Upper lobe of left lung (tissue), 6 donors: Measurements from ENCODE around the gene PTBP1. TPM values are rescaled to one million over a fixed set of nuclear protein-coding genes. Genes with fewer than 3 reads are reported as not detected.

Experiments used
- ATAC-seq, 2 donors: fragments of 200-7000 bp; cut with Tn5 transposase; one replicate each; pipeline ENCODE4 v1.9.1; 2022; ENCODE audit warnings: mild to moderate bottlenecking in 2 of 2, moderate library complexity in 2 of 2; ENCODE audit not compliant: low FRiP score in 2 of 2
- DNase-seq, 2 donors: peaks; one replicate each; pipeline ENCODE4 v3.0.0-alpha.2; 2019 to 2020
- H3K27ac ChIP-seq, 4 donors: fragments of 200-600 bp; sonication (generic); one replicate each; pipeline ENCODE4 v1.5.1; 2016 to 2019
- H3K27me3 ChIP-seq, 4 donors: fragments of 200-600 bp; sonication (generic); one replicate each; pipeline ENCODE4 v1.5.1; 2017 to 2019
- H3K36me3 ChIP-seq, 4 donors: fragments of 200-600 bp; sonication (generic); one replicate each; pipeline ENCODE4 v1.5.1; 2016 to 2019
- H3K4me1 ChIP-seq, 4 donors: fragments of 200-600 bp; sonication (generic); one replicate each; pipeline ENCODE4 v1.5.1; 2018 to 2019
- H3K4me3 ChIP-seq, 4 donors: fragments of 200-600 bp; sonication (generic); one replicate each; pipeline ENCODE4 v1.5.1; 2017 to 2019; ENCODE audit warnings: mild to moderate bottlenecking in 2 of 4, moderate library complexity in 1 of 4
- H3K9me3 ChIP-seq, 4 donors: fragments of 200-600 bp; sonication (generic); one replicate each; pipeline ENCODE4 v1.5.1; 2018 to 2019
- EP300 ChIP-seq, 4 donors: sonication (generic); formaldehyde crosslinking; IDR thresholded peaks; one replicate each; pipeline ENCODE4 v1.5.1; 2017; ENCODE audit warnings: antibody characterized with exemption in 4 of 4, control low read depth in 2 of 4
- POLR2A ChIP-seq, 4 donors: fragments of 450-650 bp; IDR thresholded peaks; one replicate each; pipeline ENCODE4 v1.5.1; 2016 to 2017; ENCODE audit warnings: antibody characterized with exemption in 4 of 4, mild to moderate bottlenecking in 2 of 4
- POLR2AphosphoS5 ChIP-seq, 2 donors: sonication (generic); formaldehyde crosslinking; IDR thresholded peaks; one replicate each; pipeline ENCODE4 v1.5.1; 2017; ENCODE audit warnings: antibody characterized with exemption in 2 of 2
- WGBS, 2 donors: methylation state at CpG; one replicate each; pipeline ENCODE4 v1.1.5; 2017 to 2018; 5-methylcytosine and 5-hydroxymethylcytosine counted together
- total RNA-seq, 6 donors: library from RNA; depleted of rRNA in 4 of 6; stranded (reverse); fragments of >200 nt in 4 of 6; gene quantifications; one replicate each; pipeline versions ENCODE4 v1.1.0 to v1.2.1, GENCODE V29; 2016 to 2021
- TF ChIP-seq, protein P1 (sequence below), 6 experiments: fragments of 450-650 bp in 4 of 6; fragments of 200-600 bp in 2 of 6; sonication (generic) in 2 of 6; IDR thresholded peaks; one replicate each; pipeline ENCODE4 v1.5.1; 2016 to 2019; ENCODE audit warnings: antibody characterized with exemption in 6 of 6
- donor health status: DM: no; HTN: no; CAD: no; lungs with moderate emphysema.
- donor health status: DM: no; HTN: yes; CAD: no; lungs with severe emphysema.

Gene PTBP1
- total RNA-seq, 6 donors from 2014 or later = 122 to 270 (median 219) TPM

DNA sequence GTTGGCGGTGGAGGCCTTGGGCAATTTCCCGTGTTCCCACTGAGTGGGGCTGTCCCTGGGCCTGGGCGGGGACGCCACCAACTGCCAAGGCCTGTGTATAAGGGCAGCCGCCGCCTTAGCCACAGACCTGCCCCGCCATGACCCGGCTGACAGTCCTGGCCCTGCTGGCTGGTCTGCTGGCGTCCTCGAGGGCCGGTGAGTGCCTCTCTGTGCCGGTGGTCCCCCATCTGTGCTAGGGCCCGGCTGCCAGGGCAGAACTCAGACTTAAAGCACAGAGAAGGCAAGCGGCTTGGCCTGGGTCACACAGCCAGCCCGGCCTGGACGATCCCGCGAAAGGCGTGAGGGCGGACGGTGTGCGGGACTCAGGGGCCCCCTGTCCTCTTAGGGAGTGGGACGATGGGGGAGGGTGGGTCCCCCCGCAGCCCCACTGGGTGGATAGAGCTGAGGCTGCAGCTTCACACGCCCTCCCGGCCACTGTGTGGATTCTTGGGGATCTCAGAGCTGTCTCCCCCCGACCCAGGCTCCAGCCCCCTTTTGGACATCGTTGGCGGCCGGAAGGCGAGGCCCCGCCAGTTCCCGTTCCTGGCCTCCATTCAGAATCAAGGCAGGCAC, 30.6 kb downstream of the PTBP1 start, which contains the start of gene AZU1:
Gene AZU1, plus strand, starts transcription at position 128 of the 612 bp plus-strand sequence. Its CDS starts 10 bp downstream, at position 138.
- ATAC-seq = peak; percentile 54 to 64
- Histone ChIP-seq H3K27me3 (peaks cover 0 to 4% (median 0%) of the 10 kb centered on the region in 4 donors), H3K27ac (peak within 1 kb of the TSS in 1 of 4 donors; percentile 26), H3K36me3 (no peaks in the 10 kb centered on the region), H3K4me3 (no peak within 1 kb of the TSS), H3K4me1 (peaks cover 11 to 27% (median 19%) of the 10 kb centered on the region in 4 donors), H3K9me3 (no peaks in the 10 kb centered on the region)
- DNase-seq = peak; percentile 61 to 81
- no peak for TF ChIP-seq POLR2AphosphoS5 (IDR thresholded peaks at IDR 0.05)
- no peak for TF ChIP-seq POLR2A (IDR thresholded peaks at IDR 0.05)
- TF ChIP-seq EP300 (IDR thresholded peaks at IDR 0.05) = no peak
- TF ChIP-seq, protein P1, sequence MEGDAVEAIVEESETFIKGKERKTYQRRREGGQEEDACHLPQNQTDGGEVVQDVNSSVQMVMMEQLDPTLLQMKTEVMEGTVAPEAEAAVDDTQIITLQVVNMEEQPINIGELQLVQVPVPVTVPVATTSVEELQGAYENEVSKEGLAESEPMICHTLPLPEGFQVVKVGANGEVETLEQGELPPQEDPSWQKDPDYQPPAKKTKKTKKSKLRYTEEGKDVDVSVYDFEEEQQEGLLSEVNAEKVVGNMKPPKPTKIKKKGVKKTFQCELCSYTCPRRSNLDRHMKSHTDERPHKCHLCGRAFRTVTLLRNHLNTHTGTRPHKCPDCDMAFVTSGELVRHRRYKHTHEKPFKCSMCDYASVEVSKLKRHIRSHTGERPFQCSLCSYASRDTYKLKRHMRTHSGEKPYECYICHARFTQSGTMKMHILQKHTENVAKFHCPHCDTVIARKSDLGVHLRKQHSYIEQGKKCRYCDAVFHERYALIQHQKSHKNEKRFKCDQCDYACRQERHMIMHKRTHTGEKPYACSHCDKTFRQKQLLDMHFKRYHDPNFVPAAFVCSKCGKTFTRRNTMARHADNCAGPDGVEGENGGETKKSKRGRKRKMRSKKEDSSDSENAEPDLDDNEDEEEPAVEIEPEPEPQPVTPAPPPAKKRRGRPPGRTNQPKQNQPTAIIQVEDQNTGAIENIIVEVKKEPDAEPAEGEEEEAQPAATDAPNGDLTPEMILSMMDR (IDR thresholded peaks at IDR 0.05) = no peak
- 47 to 49% methylated on average over 7 to 20 of the region's 33 CpGs for WGBS, 2 donors

GRCh38 chr19:829129-829758, 32.0 kb downstream of the PTBP1 start:
- TF ChIP-seq POLR2AphosphoS5 (IDR thresholded peaks at IDR 0.05) (no peak), POLR2A (IDR thresholded peaks at IDR 0.05) (no peak), EP300 (IDR thresholded peaks at IDR 0.05) (no peak)
- TF ChIP-seq, protein P1 (IDR thresholded peaks at IDR 0.05) = no peak
- WGBS, 2 donors = 66 to 67% methylated on average over 18 of the region's 18 CpGs
- Histone ChIP-seq H3K27me3 (no peaks in the 10 kb centered on the region), H3K4me3 (no peak overlapping the region), H3K4me1 (peaks cover 6 to 18% (median 11%) of the 10 kb centered on the region in 4 donors), H3K9me3 (no peaks in the 10 kb centered on the region), H3K27ac (no peak overlapping the region), H3K36me3 (no peaks in the 10 kb centered on the region)
- ATAC-seq (no peak), DNase-seq (no peak)

- no peaks in the 10 kb centered on the region for H3K9me3 ChIP-seq
- ATAC-seq (no peak), DNase-seq (no peak)
These were observed 34.4 kb downstream of the PTBP1 start for GRCh38 chr19:831407-832369.

DNA sequence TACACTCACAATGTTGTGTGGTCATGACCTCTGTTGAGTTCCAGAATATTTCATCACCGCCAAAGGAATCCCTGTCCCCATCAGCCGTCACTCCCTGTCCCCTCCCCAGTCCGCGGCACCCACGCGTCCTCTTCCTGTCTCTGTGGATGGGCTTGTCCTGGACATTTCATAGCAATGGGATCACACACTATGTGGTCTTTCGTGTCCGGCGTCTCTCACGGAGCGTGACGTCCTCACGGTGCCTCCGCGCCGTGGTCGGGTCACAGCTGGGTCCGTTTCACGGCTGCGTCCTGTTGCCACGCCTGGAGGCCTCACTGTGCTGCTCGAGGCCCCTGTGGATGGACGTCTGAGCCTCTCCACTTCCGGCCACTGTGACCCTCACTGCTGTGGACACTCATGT, 37.0 kb downstream of the PTBP1 start:
- Histone ChIP-seq H3K27ac (no peak overlapping the region), H3K4me3 (no peak overlapping the region), H3K4me1 (peaks cover 0 to 4% (median 1%) of the 10 kb centered on the region in 4 donors), H3K9me3 (no peaks in the 10 kb centered on the region), H3K36me3 (no peaks in the 10 kb centered on the region), H3K27me3 (peaks cover 0 to 4% (median 0%) of the 10 kb centered on the region in 4 donors)
- ATAC-seq = peak in 1 of 2 donors; percentile 37
- TF ChIP-seq POLR2AphosphoS5 (IDR thresholded peaks at IDR 0.05) = peak in 1 of 2 donors; percentile 9
- TF ChIP-seq, protein P1 (IDR thresholded peaks at IDR 0.05) = no peak
- 62 to 65% methylated on average over 24 of the region's 24 CpGs for WGBS, 2 donors
- DNase-seq = no peak

More at GRCh38 chr19:831407-832369, 34.4 kb downstream of the PTBP1 start:
- Histone ChIP-seq H3K4me3 (no peak overlapping the region), H3K4me1 (peaks cover 6 to 15% (median 11%) of the 10 kb centered on the region in 4 donors), H3K27me3 (peaks cover 0 to 4% (median 0%) of the 10 kb centered on the region in 4 donors), H3K36me3 (no peaks in the 10 kb centered on the region), H3K27ac (no peak overlapping the region)
- 53 to 58% methylated on average over 17 to 32 of the region's 38 CpGs for whole genome bisulfite sequencing, 2 donors
- TF ChIP-seq POLR2A (IDR thresholded peaks at IDR 0.05) (no peak), EP300 (IDR thresholded peaks at IDR 0.05) (no peak), POLR2AphosphoS5 (IDR thresholded peaks at IDR 0.05) (no peak)
- TF ChIP-seq, protein P1 (IDR thresholded peaks at IDR 0.05) = no peak
